UCSD-AML1 (cell line): ENCODE measurements around the gene FOXP1.
A peak's percentile ranks its signal among the peaks of the same experiment; 100 is the strongest.

Experiments
- DNase-seq: peaks from one replicate; lab custom pipeline; 2025; ENCODE audit not compliant: unreplicated experiment; lab: John Stamatoyannopoulos, UW

Gene FOXP1

GRCh38 chr3:71117572-71118247 lies 465.8 kb downstream of the FOXP1 start:
- no peak for DNase-seq

- no peak for DNase-seq
Measured at GRCh38 chr3:71114610-71115009, 468.9 kb downstream of the FOXP1 start.

- no peak for DNase-seq
Measured at GRCh38 chr3:71112576-71112975, 471.0 kb downstream of the FOXP1 start.

- no peak for DNase-seq
Measured at GRCh38 chr3:71111784-71112440, 471.6 kb downstream of the FOXP1 start.

- DNase-seq, result no peak
Measured at GRCh38 chr3:71110385-71111222, 472.9 kb downstream of the FOXP1 start.

- no peak for DNase-seq
Measured at GRCh38 chr3:71109977-71110285, 473.6 kb downstream of the FOXP1 start.

- no peak for DNase-seq
Measured at GRCh38 chr3:71109241-71109976, 474.1 kb downstream of the FOXP1 start.

GRCh38 chr3:71107926-71108325 lies 475.6 kb downstream of the FOXP1 start:
- DNase-seq, result no peak

GRCh38 chr3:71104976-71105375 lies 478.6 kb downstream of the FOXP1 start:
- DNase-seq, result no peak

- DNase-seq, result no peak
Measured at GRCh38 chr3:71104556-71104955, 479.0 kb downstream of the FOXP1 start.

- no peak for DNase-seq
Measured at GRCh38 chr3:71104121-71104541, 479.4 kb downstream of the FOXP1 start.

- peak; percentile 10 for DNase-seq
Measured at GRCh38 chr3:71103430-71103921, 480.1 kb downstream of the FOXP1 start.

GRCh38 chr3:71102111-71102983 lies 481.2 kb downstream of the FOXP1 start:
- DNase-seq, result no peak

GRCh38 chr3:71101626-71102025 lies 481.9 kb downstream of the FOXP1 start:
- no peak for DNase-seq

- no peak for DNase-seq
Measured at GRCh38 chr3:71101014-71101413, 482.5 kb downstream of the FOXP1 start.

- no peak for DNase-seq
Measured at GRCh38 chr3:71099997-71100719, 483.4 kb downstream of the FOXP1 start.

- DNase-seq, result no peak
Measured at GRCh38 chr3:71097557-71097956, 486.0 kb downstream of the FOXP1 start.

GRCh38 chr3:71095511-71096291 lies 487.8 kb downstream of the FOXP1 start:
- no peak for DNase-seq
